CD14-positive monocyte (primary cell): ENCODE data around the gene PNPLA3. TPM values are rescaled to one million over a fixed set of nuclear protein-coding genes. Genes with fewer than 3 reads are reported as not detected.

Source experiments
- DNase-seq, 3 donors: peaks; one replicate each; pipeline ENCODE4 v3.0.0-alpha.2; 2011 to 2022
- H2AFZ ChIP-seq: 2 replicates; pipeline ENCODE4 v1.6.0; 2012; ENCODE audit warnings: mild to moderate bottlenecking, low read depth, low read length, inconsistent platforms; ENCODE audit not compliant: insufficient read depth, poor library complexity, severe bottlenecking
- H3K27ac ChIP-seq, 2 donors: 1 replicate in 1 of 2; 2 replicates in 1 of 2; pipeline ENCODE4 v1.5.1; 2012 to 2013; ENCODE audit warnings: low read length in 2 of 2, control low read depth in 1 of 2, inconsistent platforms in 1 of 2, low read depth in 1 of 2, mild to moderate bottlenecking in 1 of 2
- H3K27me3 ChIP-seq, 2 donors: one replicate each; pipeline versions ENCODE4 v1.6.0 to v1.6.1; 2011 to 2013; ENCODE audit warnings: low read length in 2 of 2; ENCODE audit not compliant: control insufficient read depth in 2 of 2, insufficient read depth in 2 of 2
- H3K36me3 ChIP-seq, 2 donors: replicated peaks in 1 of 2; 1 replicate in 1 of 2; 2 replicates in 1 of 2; pipeline versions ENCODE4 v1.5.1 to v1.6.1; 2012 to 2013; ENCODE audit warnings: low read length in 2 of 2, control low read depth in 1 of 2, inconsistent platforms in 1 of 2, mild to moderate bottlenecking in 1 of 2; ENCODE audit not compliant: insufficient read depth in 2 of 2, control insufficient read depth in 1 of 2
- H3K4me1 ChIP-seq, 2 donors: 1 replicate in 1 of 2; 2 replicates in 1 of 2; pipeline versions ENCODE4 v1.5.1 to v1.6.1; 2012 to 2013; ENCODE audit warnings: low read length in 2 of 2, control low read depth in 1 of 2, inconsistent platforms in 1 of 2, mild to moderate bottlenecking in 1 of 2, moderate library complexity in 1 of 2; ENCODE audit not compliant: insufficient read depth in 2 of 2, control insufficient read depth in 1 of 2
- H3K4me2 ChIP-seq: replicated peaks from 2 replicates; pipeline ENCODE3; 2012; ENCODE audit warnings: low read length, moderate library complexity, mild to moderate bottlenecking; ENCODE audit not compliant: poor library complexity, severe bottlenecking; ENCODE audit errors: extremely low read depth
- H3K4me3 ChIP-seq, 3 experiments: fragments of 200-600 bp in 1 of 3; sonication (generic) in 1 of 3; replicated peaks in 1 of 3; 1 replicate in 2 of 3; 2 replicates in 1 of 3; pipeline ENCODE4 v1.5.1; 2011 to 2013; ENCODE audit warnings: low read length in 3 of 3, mild to moderate bottlenecking in 3 of 3, control low read depth in 2 of 3, low read depth in 2 of 3, inconsistent platforms in 1 of 3, moderate library complexity in 1 of 3
- H3K79me2 ChIP-seq: 2 replicates; pipeline ENCODE4 v1.6.0; 2012; ENCODE audit warnings: mild to moderate bottlenecking, control low read depth, inconsistent platforms, low read length, moderate library complexity; ENCODE audit not compliant: insufficient read depth
- H3K9ac ChIP-seq: 2 replicates; pipeline ENCODE4 v1.6.0; 2017; ENCODE audit warnings: low read length, mild to moderate bottlenecking; ENCODE audit not compliant: insufficient read depth, poor library complexity, severe bottlenecking
- H3K9me3 ChIP-seq, 2 donors: replicated peaks in 1 of 2; 1 replicate in 1 of 2; 2 replicates in 1 of 2; pipeline versions ENCODE4 v1.5.1 to v1.6.1; 2012 to 2013; ENCODE audit warnings: low read length in 2 of 2, control low read depth in 1 of 2; ENCODE audit not compliant: control insufficient read depth in 1 of 2, insufficient read depth in 1 of 2
- H4K20me1 ChIP-seq: 2 replicates; pipeline ENCODE4 v1.6.0; 2012; ENCODE audit warnings: mild to moderate bottlenecking, low read length, control low read depth, moderate library complexity; ENCODE audit not compliant: insufficient read depth
- H3K27ac Mint-ChIP-seq, 7 donors: one replicate each; pipeline ENCODE4 v1.8.0; 2020; ENCODE audit warnings: mild to moderate bottlenecking in 7 of 7, mixed read lengths in 7 of 7, moderate library complexity in 6 of 7, inconsistent platforms in 2 of 7
- H3K27me3 Mint-ChIP-seq, 3 donors: one replicate each; pipeline ENCODE4 v1.8.0; 2021 to 2022; ENCODE audit warnings: low read depth in 3 of 3, mild to moderate bottlenecking in 3 of 3, mixed read lengths in 3 of 3, moderate library complexity in 3 of 3, inconsistent platforms in 1 of 3
- H3K36me3 Mint-ChIP-seq, 2 donors: one replicate each; pipeline ENCODE4 v1.8.0; 2020; ENCODE audit warnings: mixed read lengths in 2 of 2, inconsistent platforms in 1 of 2, mild to moderate bottlenecking in 1 of 2
- H3K4me1 Mint-ChIP-seq: one replicate; pipeline ENCODE4 v1.8.0; 2020; ENCODE audit warnings: mild to moderate bottlenecking, mixed read lengths
- H3K4me3 Mint-ChIP-seq, 2 donors: one replicate each; pipeline ENCODE4 v1.8.0; 2020; ENCODE audit warnings: mild to moderate bottlenecking in 2 of 2, mixed read lengths in 2 of 2, moderate library complexity in 1 of 2
- H3K9me3 Mint-ChIP-seq, 7 donors: one replicate each; pipeline ENCODE4 v1.8.0; 2020 to 2022; ENCODE audit warnings: mixed read lengths in 7 of 7, mild to moderate bottlenecking in 6 of 7, moderate library complexity in 6 of 7, inconsistent platforms in 2 of 7
- CTCF ChIP-seq: fragments of 200-600 bp; IDR thresholded peaks from one replicate; pipeline ENCODE4 v1.8.0; 2022; ENCODE audit warnings: antibody characterized with exemption, mild to moderate bottlenecking
- WGBS: methylation state at CpG from one replicate; pipeline ENCODE4 v1.1.5; 2013; ENCODE audit warnings: missing lambda C conversion rate; ENCODE audit not compliant: insufficient coverage; 5-methylcytosine and 5-hydroxymethylcytosine counted together
- intact Hi-C, 2 donors: fragments of 100-400 bp; cut with micrococcal nuclease; formaldehyde crosslinking; loops; one replicate each; pipeline versions ENCODE4 v1.15.0 to v1.15.1; 2023
- polyA plus RNA-seq, 3 donors: library from polyadenylated mRNA; depleted of rRNA in 1 of 3; unstranded in 2 of 3; stranded (reverse) in 1 of 3; fragments of 300-500 nt in 2 of 3; fragments of >200 nt in 1 of 3; fragmentation: Illumina TruSeq in 2 of 3; gene quantifications; 1 replicate in 2 of 3; 2 replicates in 1 of 3; pipeline ENCODE4 v1.2.3, GENCODE V29; 2012 to 2021

The PNPLA3 gene
- polyA plus RNA-seq, 3 donors, result not detected

GRCh38 chr22:43883719-43884415 is 39.7 kb upstream of the PNPLA3 start:
- Histone ChIP-seq H3K79me2 (no peaks in the 10 kb centered on the region), H4K20me1 (no peaks in the 10 kb centered on the region), H3K9ac (no peak overlapping the region), H3K9me3 (no peaks in the 10 kb centered on the region), H2AFZ (no peak overlapping the region), H3K27ac (no peak overlapping the region), H3K36me3 (no peaks in the 10 kb centered on the region), H3K4me1 (no peaks in the 10 kb centered on the region), H3K4me2 (no peak overlapping the region), H3K4me3 (no peak overlapping the region), H3K27me3 (no peaks in the 10 kb centered on the region)
- intact Hi-C loops, result no loop called here
- peaks cover 0 to 10% (median 7%) of the 10 kb centered on the region in 3 donors for H3K27me3 Mint-ChIP-seq
- H3K27ac Mint-ChIP-seq, result no peak overlapping the region
- no peaks in the 10 kb centered on the region for H3K4me1 Mint-ChIP-seq
- no peak for TF ChIP-seq CTCF
- H3K36me3 Mint-ChIP-seq, result no peaks in the 10 kb centered on the region
- no peak for DNase-seq
- H3K4me3 Mint-ChIP-seq, result no peak overlapping the region
- H3K9me3 Mint-ChIP-seq, result no peaks in the 10 kb centered on the region
- WGBS, result 89% methylated on average over 15 of the region's 17 CpGs

- no peaks in the 10 kb centered on the region for H3K9me3 Mint-ChIP-seq
- H3K27me3 Mint-ChIP-seq, result peaks cover 3 to 17% (median 9%) of the 10 kb centered on the region in 3 donors
- H3K27me3 ChIP-seq, result no peaks in the 10 kb centered on the region
- H3K4me2 ChIP-seq, result no peak overlapping the region
- 28% methylated on average over 16 of the region's 18 CpGs for WGBS
- H3K4me1 Mint-ChIP-seq, result no peaks in the 10 kb centered on the region
- no peak overlapping the region for H3K27ac ChIP-seq
- H3K9me3 ChIP-seq, result no peaks in the 10 kb centered on the region
- peak in 2 of 3 donors; percentile 9 to 10 for DNase-seq
- no peaks in the 10 kb centered on the region for H3K36me3 Mint-ChIP-seq
- no peaks in the 10 kb centered on the region for H3K4me1 ChIP-seq
- no peak overlapping the region for H3K27ac Mint-ChIP-seq
- peak; percentile 83 for TF ChIP-seq CTCF
- intact Hi-C loops, result no loop called here
- no peaks in the 10 kb centered on the region for H3K79me2 ChIP-seq
- H2AFZ ChIP-seq, result no peak overlapping the region
- no peaks in the 10 kb centered on the region for H3K36me3 ChIP-seq
- no peak overlapping the region for H3K4me3 ChIP-seq
- H3K9ac ChIP-seq, result no peak overlapping the region
- no peaks in the 10 kb centered on the region for H4K20me1 ChIP-seq
- no peak overlapping the region for H3K4me3 Mint-ChIP-seq
Measured at GRCh38 chr22:43884600-43885318, 38.8 kb upstream of the PNPLA3 start.
